ENCODE measurements around the gene OR10G7.

- TF ChIP-seq POLR2A (IDR thresholded peaks at IDR 0.05; ENCODE audit: low read depth, low read length) = no peak
- TF ChIP-seq TAF1 (IDR thresholded peaks at IDR 0.05; ENCODE audit: borderline replicate concordance, low read depth, low read length) = no peak
Measured at GRCh38 chr11:124077266-124077665, 36.1 kb upstream of the OR10G7 start.

All from GM12892 (cell line).